Umbilical cord (tissue), 2 donors: ENCODE measurements around the gene RNF135. TPM values are rescaled to one million over a fixed set of nuclear protein-coding genes. Genes with fewer than 3 reads are reported as not detected.
"Not testable (repeated sequence)": the region's sequence is repeated elsewhere in the genome, so short reads cannot be mapped to it uniquely, and the experiment has no call there.

Source experiments
- DNase-seq: peaks from one replicate; pipeline ENCODE4 v3.0.0-alpha.2; 2015; ENCODE audit warnings: low spot score
- total RNA-seq: library from RNA; depleted of rRNA; stranded (reverse); fragments of >200 nt; gene quantifications from one replicate; pipeline ENCODE4 v1.2.3, GENCODE V29; 2014; ENCODE audit warnings: low replicate concordance; ENCODE audit not compliant: insufficient read depth

Gene RNF135, protein sequence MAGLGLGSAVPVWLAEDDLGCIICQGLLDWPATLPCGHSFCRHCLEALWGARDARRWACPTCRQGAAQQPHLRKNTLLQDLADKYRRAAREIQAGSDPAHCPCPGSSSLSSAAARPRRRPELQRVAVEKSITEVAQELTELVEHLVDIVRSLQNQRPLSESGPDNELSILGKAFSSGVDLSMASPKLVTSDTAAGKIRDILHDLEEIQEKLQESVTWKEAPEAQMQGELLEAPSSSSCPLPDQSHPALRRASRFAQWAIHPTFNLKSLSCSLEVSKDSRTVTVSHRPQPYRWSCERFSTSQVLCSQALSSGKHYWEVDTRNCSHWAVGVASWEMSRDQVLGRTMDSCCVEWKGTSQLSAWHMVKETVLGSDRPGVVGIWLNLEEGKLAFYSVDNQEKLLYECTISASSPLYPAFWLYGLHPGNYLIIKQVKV
- total RNA-seq, result 14.0 TPM

DNA sequence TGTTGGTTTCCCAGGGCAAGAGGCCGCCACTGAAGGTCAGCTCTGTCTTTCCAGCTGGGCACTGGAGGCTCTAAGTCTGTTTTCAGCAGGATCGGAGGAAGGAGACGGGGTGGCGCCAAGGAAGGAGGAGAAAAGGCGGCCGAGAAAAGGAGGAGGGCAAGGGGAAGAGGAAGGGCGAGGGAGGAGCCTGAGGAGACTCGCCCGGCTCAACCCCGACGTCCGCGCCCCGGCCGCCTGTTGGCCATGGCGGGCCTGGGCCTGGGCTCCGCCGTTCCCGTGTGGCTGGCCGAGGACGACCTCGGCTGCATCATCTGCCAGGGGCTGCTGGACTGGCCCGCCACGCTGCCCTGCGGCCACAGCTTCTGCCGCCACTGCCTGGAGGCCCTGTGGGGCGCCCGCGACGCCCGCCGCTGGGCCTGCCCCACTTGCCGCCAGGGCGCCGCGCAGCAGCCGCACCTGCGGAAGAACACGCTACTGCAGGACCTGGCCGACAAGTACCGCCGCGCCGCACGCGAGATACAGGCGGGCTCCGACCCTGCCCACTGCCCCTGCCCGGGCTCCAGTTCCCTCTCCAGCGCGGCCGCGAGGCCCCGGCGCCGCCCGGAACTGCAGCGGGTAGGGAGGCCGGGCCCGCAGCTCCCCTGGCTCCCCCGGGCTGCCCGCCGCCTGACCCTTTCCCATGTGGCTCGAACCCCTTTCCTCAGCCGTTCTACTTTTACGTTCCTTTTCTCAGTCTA, at the start of gene RNF135:
RNF135 (plus strand) TSS at position 209 of the 737 bp plus-strand sequence; CDS start at position 244, 35 bp downstream.
- peak; percentile 97 for DNase-seq

DNA sequence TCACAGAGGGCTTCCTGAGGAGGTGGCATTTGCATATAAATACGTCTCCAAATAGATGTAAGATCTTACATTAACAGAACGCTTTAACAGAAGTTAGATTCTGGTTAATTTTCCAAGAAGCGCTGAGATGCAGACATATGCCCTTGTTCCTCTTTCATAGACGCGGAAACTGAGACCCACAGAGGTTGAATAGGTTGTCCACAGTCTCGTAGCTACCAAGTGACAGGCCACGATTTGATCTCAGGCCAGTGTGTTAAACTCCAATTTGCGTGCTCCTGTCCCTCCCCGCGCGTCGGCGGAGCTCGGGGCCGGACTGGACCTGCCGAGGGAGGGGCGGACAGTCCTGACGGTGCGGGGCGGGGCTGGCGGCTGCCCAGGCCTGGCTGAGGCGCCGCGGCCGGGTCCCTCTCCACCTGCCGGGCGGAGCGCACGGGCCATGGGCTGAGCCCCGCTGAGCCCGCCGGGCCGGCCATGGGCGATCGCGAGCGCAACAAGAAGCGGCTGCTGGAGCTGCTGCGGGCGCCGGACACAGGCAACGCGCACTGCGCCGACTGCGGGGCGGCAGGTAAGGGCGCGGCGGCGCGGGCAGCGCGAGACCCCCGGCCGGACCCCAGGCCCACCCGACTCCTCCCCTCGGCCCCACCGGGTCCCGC, 49.2 kb upstream of the RNF135 start, which contains the start of gene ADAP2:
ADAP2 (plus strand) TSS at position 402 of the 653 bp plus-strand sequence; CDS start at position 472, 70 bp downstream.
- DNase-seq, result peak; percentile 30

DNA sequence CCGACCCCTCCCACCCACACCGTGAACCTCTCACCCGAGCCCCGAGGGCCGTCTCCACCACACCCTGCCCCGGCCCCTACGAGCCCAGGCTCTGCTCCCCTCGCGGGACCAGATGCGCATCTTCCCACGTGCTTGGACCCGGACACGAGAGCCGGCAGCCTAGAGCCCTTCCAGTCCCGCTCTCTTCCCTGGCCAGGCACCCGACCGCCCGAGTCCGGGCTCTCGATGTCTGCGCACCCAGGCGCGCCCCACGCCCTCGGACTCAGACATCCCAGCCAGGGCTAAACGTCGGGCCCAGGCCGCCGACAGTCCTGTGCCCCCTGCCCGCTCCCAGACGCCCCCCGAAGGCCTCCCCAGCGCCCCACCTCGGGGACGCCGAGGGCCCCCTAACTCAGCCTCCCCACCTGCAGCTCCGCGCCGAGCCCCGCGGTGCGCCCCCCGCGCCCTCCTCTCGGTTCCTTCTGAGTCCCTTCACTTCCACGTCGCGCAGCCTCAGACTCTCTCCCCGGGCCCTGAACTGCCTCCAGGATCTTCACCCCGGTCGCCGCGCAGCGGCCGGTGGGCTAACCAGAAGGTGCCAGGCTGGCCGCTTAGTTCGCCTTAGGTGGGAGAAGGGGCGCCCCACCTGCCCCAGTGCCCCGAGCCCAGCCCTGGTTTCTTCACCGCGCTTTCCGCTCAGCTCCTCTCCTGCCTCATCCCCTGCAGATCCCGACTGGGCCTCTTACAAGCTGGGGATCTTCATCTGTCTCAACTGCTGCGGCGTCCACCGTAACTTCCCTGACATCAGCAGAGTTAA, 48.4 kb upstream of the RNF135 start:
- peak; percentile 8 for DNase-seq

DNA sequence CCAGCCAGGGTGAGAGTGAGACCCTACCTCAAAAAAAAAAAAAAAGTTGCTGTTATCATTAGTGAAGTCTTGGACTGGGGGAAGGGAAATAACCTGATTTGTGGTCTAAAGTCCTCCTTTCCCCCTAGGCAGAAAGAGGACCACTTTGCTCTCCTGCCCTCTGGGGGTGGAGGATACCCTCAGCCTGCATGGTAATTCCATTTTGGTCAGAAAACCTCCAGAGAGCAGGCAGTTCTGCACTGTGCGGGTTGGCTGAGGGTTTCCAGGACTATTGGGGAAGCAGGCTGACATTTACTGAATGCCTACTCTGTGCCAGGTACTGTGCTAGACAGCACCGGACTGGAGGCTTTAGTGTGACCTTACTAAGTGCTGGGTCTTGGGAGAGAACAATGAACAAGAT, 46.5 kb upstream of the RNF135 start:
- DNase-seq, result no peak

DNA sequence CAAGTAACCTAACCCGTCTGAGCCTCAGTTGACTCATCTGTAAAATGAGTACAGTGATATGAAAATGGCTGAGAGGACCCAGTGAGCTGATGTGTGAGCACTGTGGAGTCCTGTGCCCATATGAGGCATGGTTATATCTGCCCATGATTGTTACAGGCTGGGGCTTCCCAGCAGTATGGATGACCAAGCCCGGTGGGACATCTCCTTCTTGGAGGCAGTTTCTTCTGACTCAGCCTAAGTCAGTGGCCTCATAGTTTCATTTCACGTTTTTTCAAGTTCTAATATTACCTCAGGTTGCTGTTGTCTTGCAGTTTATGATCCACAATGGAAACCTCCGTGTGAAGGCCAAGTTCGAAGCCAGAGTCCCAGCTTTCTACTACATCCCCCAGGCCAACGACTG, 44.3 kb upstream of the RNF135 start:
- no peak for DNase-seq

DNA sequence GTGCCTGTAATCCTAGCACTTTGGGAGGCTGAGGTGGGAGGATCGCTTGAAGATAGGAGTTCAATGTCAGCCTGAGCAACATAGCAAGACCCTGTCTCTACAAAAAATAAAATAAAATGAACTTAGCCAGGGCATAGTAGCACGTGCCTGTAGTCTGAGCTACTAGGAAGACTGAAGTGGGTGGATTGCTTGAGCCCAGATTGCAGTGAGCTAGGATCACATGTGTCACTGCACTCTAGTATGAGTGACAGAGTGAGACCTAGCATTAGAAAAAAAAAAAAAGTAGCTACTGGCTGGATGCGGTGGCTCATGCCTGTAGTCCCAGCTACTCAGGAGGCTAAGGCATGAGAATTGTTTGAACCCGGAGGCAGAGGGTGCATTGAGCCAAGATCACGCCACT, 43.1 kb upstream of the RNF135 start:
- no peak for DNase-seq

DNA sequence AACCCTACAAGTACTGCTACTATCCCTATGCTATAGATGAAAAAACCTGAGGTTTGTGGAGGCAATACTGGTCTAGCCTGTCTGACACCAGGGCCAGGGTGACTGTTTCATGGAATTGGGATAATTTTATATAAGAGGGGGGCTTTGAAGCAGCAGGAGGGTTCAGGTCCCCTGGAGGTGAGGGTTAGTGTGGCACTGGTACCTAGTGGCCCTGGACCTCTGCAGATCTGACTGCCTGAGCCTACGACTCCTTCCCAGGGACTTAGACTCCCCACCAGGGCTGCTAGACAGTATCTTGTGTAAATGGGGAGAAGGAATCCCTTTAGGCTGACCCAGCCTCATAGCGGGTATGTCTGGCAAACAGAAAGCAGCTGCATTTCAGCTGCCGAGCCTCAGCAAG, 42.3 kb upstream of the RNF135 start:
- no peak for DNase-seq

DNA sequence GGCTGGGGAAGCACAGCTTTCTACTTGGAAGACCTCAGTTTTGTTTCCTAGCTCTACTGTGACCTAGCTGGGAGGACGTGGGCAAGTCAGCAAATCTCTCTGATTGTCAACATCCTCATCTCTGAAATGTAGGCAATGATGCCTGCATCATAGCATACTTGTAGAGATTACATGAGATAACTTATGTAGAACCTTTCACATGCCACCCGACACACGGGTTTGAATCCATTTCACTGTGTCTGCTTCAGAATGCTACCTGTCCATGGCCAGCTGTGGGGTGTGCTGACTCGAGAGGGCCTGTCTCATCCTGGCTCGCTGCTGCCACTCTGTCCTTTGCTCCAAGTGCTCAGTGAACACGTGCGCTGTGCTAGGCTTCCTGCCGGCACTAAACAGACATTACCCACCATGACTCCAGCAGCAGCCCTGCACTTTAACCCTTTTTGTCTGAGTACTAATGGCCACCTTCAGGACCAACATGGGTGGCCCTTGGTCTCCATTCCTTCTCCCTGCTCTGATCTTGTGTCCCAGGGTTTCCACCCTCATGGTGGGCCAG, 41.7 kb upstream of the RNF135 start:
- no peak for DNase-seq

DNA sequence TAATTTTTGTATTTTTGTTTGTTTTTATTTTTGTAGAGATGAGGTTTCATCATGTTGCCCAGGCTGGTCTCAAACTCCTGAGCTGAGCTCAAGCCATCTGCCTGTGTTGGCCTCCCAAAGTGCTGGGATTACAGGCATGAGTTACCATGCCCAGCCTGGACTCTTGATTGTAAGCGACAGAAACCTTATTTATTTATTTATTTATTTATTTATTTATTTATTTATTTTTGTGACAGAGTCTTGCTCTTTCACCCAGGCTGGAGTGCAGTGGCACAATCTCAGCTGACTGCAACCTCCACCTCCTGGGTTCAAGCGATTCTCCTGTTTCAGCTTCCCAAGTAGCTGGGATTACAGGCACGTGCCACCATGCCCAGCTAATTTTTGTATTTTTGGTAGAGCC, 41.0 kb upstream of the RNF135 start:
- DNase-seq, result not testable (repeated sequence)

DNA sequence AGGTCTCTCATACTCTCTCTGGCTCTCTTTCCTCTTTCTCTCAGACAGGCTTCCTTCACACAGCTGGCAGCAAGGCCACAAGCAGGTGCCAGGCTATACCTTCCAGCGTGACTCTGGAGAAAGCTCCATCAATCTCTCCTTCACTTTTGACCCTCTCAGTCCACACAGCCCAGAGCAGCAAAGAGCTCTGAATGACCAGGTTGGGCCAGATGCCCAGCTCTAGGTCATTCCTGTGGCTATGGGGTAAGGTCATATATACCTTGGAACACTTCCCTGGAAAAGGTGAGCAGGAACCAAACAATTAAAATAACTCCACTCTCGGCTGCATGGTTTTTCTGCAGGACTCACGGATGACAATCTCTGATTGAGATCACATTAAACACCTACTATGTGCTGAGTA, 40.3 kb upstream of the RNF135 start:
- DNase-seq, result no peak

DNA sequence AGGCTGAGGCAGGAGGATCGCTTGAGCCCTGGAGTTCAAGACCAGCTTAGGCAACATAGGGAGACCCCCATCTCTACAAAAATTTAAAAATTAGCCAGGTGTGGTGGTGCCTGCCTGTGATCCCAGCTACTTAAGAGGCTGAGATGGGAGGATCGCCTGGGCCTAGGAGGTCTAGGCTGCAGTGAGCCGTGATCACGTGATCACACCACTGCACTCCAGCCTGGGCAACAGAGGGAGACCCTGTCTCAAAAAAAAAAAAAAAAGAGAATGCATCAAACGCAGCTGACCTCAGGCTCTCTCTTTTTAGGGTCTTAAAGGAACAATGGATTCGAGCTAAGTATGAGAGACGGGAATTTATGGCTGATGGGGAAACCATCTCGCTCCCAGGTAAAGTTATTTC, 39.3 kb upstream of the RNF135 start:
- DNase-seq, result not testable (repeated sequence)

DNA sequence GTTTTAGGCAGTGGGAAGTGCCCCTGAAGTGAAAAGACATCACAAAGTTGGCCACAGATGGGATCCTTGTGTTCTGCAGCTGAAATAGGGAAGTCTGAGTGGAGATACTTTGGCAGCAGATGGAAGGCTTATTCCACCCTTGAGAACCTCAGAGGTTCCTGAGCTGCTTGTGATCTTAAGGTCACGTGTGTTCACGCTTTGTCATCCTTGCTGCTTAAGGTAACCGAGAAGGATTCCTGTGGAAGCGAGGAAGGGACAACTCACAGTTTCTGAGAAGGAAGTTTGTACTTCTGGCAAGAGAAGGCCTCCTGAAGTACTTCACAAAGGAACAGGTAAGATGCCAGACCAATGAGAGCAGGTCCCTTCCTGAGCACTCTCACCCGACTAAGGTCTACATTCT, 36.9 kb upstream of the RNF135 start:
- peak; percentile 10 for DNase-seq

DNA sequence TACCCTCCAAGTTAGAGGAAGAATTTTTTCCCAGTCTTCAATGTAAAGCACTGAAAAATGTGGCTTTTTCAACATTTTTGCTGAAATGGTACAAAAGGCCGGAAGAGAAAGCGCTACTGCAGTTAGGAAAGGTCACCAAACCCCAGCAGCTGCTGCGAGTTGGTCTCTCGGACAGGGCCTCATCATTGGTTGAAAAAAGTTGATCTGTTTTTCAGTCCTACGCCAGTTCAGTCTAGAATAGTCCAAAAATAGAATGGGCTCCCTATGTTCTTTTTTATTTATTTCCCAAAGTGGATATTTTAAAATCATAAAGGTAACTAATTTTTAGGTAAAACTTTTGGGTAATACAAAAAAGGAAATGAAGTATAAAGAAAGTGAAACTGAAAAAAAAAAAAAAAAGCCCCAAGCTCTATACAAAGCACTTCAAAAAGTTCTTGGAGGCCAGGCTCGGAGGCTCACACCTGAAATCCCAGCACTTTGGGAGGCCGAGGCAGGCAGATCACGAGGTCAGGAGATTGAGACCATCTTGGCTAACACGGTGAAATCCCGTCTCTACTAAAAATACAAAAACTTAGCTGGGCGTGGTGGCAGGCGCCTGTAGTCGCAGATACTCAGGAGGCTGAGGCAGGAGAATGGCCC, 31.7 kb upstream of the RNF135 start:
- no peak for DNase-seq

DNA sequence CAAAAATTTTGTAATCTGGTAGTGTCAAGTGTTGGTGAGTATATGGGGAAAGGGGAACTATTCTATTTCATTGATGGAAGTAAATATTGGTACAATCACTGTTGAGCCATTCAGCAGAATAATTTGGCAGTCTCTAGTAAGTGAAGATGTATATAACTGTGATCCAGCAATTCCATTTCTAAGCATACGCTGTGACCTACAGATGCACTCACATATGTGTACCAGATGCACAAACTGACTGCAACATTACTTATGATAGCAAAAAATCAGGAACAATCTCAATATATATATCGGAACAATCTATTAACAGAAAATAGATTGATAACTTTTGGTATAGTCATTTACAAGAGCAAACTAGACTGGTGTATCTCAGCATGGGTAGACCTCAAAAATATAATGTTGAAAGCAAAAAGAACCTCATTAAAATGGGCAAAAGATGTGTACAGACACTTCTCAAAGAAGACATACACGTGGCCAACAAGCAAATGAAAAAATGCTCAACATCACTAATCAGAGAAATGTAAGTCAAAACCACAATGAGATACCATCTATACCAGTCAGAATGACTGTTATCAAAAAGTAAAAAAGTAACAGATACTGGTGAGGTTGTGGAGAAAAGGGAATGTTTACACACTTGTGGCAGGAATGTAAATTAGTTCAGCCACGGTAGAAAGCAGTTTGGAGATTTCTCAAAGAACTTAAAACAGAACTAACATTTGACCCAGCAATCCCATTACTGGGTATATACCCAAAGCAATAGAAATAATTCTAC, 28.3 kb upstream of the RNF135 start:
- DNase-seq, result no peak

DNA sequence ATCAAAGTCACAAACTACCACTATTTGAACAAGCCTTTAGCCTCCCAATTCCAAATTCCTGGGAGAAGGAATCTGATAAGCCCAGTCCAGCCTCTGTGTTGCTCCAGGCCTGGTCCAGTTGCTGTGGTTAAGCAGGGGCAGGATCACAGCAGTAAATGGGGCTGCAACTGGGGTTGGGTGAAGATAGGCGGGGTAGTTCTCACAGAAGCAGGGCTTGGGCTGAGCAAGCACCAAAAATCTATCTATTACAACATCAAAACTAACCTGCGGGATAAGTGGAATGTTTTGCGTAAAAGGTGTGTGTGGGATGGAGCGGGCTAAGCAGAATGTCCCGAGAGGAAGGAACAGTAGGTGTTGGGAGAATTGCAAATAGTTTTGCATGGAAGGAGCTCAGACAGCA, 23.0 kb upstream of the RNF135 start:
- DNase-seq, result no peak

DNA sequence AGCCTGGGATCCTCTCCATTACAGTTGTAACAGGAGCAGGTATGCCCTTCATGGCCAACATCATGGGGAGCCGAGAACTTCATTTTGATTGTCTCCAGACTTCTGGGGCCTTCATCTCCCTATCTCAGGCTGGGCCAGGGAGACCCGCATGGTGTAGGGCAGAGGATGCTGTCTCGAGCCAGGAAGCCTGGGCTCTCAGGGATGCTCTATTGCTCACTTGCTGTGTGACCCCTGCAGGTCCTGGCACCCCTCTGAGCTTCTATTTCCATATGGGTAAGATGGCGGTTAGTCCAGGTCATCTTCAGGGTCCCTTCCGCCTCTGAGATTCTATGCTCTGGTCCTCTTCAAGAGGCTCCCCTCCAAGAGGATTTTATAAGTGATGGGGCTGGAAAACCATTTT, 20.6 kb upstream of the RNF135 start:
- no peak for DNase-seq

DNA sequence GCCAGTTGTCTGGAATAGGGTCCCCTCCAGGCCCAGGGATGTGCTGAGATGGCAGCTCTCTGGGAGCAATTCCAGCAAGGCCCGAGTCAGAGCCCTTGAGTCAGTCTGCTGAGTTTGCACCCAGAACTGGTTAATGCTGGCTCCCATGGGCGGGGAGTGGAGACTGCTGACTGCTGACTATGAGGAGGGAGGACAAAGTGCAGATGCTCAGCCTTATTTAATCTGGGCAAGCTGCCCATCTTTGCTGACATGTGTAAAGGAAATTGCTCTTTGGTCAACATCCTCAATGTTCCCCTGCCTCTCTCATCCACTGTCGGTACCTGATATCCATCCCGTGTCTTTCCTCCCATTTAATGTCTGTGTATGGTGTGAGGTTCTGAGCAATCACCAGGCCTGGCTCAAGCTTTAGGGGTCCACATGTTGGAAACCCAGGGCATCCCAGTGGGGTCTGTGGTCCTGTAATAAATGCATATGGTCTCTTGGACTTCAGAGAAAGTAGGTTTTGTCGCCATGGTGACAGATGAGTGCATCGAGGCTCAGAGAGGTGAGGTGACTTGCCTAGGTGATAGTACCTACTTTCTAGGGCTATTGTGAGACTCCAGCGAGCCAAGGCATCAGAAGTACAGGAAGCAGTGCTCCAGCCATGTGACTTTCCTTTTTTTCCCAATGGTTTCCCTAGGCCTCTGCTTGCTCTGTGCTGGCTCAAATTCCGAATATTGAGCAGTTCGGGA, 20.0 kb upstream of the RNF135 start:
- DNase-seq, result peak; percentile 97

DNA sequence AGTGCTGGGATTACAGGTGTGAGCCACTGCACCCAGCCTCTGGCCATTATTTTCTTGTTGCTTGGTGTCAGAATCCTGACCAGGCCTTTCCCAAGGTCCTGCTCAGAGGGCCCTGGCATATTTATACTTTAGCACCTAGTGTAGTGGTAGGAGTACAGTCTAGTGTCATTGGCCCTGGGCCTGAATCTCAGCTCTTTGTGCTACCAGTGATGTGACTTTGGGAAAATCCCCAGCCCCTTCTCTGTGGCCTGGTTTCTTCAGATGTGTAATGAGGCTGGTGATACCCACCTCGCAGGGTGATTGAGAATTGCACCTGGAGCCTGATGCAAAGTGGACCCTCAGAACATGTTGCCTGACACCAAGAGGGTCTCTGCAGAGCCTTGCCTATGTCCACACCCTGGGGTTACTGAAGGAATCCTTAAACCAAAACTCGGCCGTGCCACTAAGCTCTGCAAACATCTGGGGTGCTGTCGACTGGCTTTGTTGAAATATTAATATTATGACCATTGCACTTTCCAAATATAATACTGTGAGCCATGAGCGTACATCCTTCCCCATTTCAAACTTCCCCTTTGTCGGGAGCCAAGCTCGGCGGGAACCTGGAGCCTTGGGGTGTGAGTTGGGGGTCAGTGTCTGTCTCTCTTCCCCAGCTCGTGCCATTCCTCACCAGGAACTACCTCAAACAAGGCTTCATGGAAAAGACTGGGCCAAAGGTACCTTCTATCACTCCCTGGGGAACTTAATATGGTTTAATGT, 18.0 kb upstream of the RNF135 start:
- peak; percentile 35 for DNase-seq
